A673 (cell line): Measurements from ENCODE around the gene TAF3. TPM values are rescaled to one million over a fixed set of nuclear protein-coding genes. Genes with fewer than 3 reads are reported as not detected.

Experiments
- BruUV-seq: library from RNA; stranded (reverse); fragments of 400-500 nt; replicated peaks from 2 replicates; lab custom pipeline; 2021; lab: Mats Ljungman, UMichigan
- CTCF ChIA-PET: fragments of 300-600 bp; sonication (Branson Sonifier 250); formaldehyde crosslinking; loops from one replicate; lab custom pipeline; 2022; ENCODE audit warnings: antibody characterized with exemption; lab: Charles Lee
- POLR2A ChIA-PET: fragments of 300-600 bp; sonication (Branson Sonifier 250); formaldehyde crosslinking; loops from one replicate; lab custom pipeline; 2022; ENCODE audit warnings: antibody characterized with exemption; ENCODE audit not compliant: low non-redundant PET; lab: Charles Lee
- DNase-seq: peaks from one replicate; pipeline ENCODE4 v3.0.0-alpha.2; 2015; ENCODE audit warnings: low spot score
- H3K27ac ChIP-seq: fragments of 200-600 bp; sonication (generic); 2 replicates; pipeline ENCODE4 v1.5.1; 2016; ENCODE audit warnings: mixed run types, low read depth, mild to moderate bottlenecking, mixed read lengths, antibody characterized with exemption, low read length; ENCODE audit not compliant: poor library complexity, severe bottlenecking
- H3K27me3 ChIP-seq: fragments of 200-600 bp; sonication (generic); replicated peaks from 2 replicates; pipeline ENCODE4 v1.6.1; 2017; ENCODE audit warnings: mixed run types, low read depth, mild to moderate bottlenecking, mixed read lengths, antibody characterized with exemption, low read length; ENCODE audit not compliant: insufficient read depth, poor library complexity
- H3K36me3 ChIP-seq: fragments of 200-600 bp; sonication (generic); 2 replicates; pipeline ENCODE4 v1.6.1; 2016; ENCODE audit warnings: mixed run types, mild to moderate bottlenecking, mixed read lengths, antibody characterized with exemption, low read length; ENCODE audit not compliant: insufficient read depth, poor library complexity, severe bottlenecking
- H3K4me1 ChIP-seq: fragments of 200-600 bp; sonication (generic); 2 replicates; pipeline ENCODE4 v1.6.1; 2017; ENCODE audit warnings: mixed run types, mild to moderate bottlenecking, mixed read lengths, antibody characterized with exemption, low read length; ENCODE audit not compliant: insufficient read depth, poor library complexity, severe bottlenecking
- H3K4me3 ChIP-seq: fragments of 200-600 bp; sonication (generic); 2 replicates; pipeline ENCODE4 v1.5.1; 2016; ENCODE audit warnings: low read depth, mixed run types, mild to moderate bottlenecking, mixed read lengths, low read length; ENCODE audit not compliant: poor library complexity, severe bottlenecking
- H3K9me3 ChIP-seq: fragments of 200-600 bp; sonication (generic); 2 replicates; pipeline ENCODE4 v1.6.1; 2016; ENCODE audit warnings: mixed run types, low read depth, mild to moderate bottlenecking, mixed read lengths, antibody characterized with exemption, low read length; ENCODE audit not compliant: poor library complexity, severe bottlenecking
- CTCF ChIP-seq: fragments of 300-800, 200-600 bp; sonication (generic); conservative IDR thresholded peaks from 2 replicates; pipeline ENCODE4 v1.5.1; 2017; ENCODE audit warnings: low read depth, mild to moderate bottlenecking, antibody characterized with exemption, low read length, moderate library complexity, mixed read lengths
- EZH2 ChIP-seq: fragments of 200-600 bp; sonication (generic); IDR thresholded peaks from 2 replicates; pipeline ENCODE4 v1.6.1; 2017; ENCODE audit warnings: borderline replicate concordance, low read depth, mild to moderate bottlenecking, mixed read lengths, antibody characterized with exemption, low read length; ENCODE audit not compliant: poor library complexity, severe bottlenecking
- intact Hi-C: fragments of 100-400 bp; cut with micrococcal nuclease; formaldehyde crosslinking; loops from one replicate; pipeline ENCODE4 v1.10.0; 2022; ENCODE audit not compliant: unreplicated experiment
- total RNA-seq: library from RNA; stranded (reverse); gene quantifications from 2 replicates; pipeline ENCODE4 v1.2.3, GENCODE V29; 2021

The TAF3 gene
- total RNA-seq, 1 experiment from 2014 or later = 14.0 TPM

- no TSS peak for BruUV-seq
- Histone ChIP-seq H3K27ac (no peak overlapping the region), H3K27me3 (no peaks in the 10 kb centered on the region), H3K36me3 (no peaks in the 10 kb centered on the region), H3K9me3 (no peaks in the 10 kb centered on the region), H3K4me3 (no peak overlapping the region), H3K4me1 (no peaks in the 10 kb centered on the region)
- POLR2A ChIA-PET = no interaction called here
- no peak for DNase-seq
- CTCF ChIA-PET = no interaction called here
- intact Hi-C loops = no loop called here
- TF ChIP-seq EZH2 (no peak), CTCF (no peak)
Observed at GRCh38 chr10:7834262-7834661, 16.0 kb downstream of the TAF3 start.

- H3K9me3 ChIP-seq = no peaks in the 10 kb centered on the region
- ChIA-PET POLR2A (interaction anchor here (0.5 kb wide), 1 partner anchor 31 kb away, joined by 4 read pairs; no protein-coding TSS in a partner anchor), CTCF (no interaction called here)
- TF ChIP-seq CTCF (no peak), EZH2 (no peak)
- H3K4me1 ChIP-seq = no peaks in the 10 kb centered on the region
- no peak for DNase-seq
- no peaks in the 10 kb centered on the region for H3K36me3 ChIP-seq
- no TSS peak for BruUV-seq
- H3K4me3 ChIP-seq = no peak overlapping the region
- intact Hi-C loops = no loop called here
- H3K27me3 ChIP-seq = no peaks in the 10 kb centered on the region
- no peak overlapping the region for H3K27ac ChIP-seq
Observed at GRCh38 chr10:7836571-7836970, 18.3 kb downstream of the TAF3 start.

- Histone ChIP-seq H3K36me3 (no peaks in the 10 kb centered on the region), H3K4me1 (no peaks in the 10 kb centered on the region), H3K9me3 (no peaks in the 10 kb centered on the region), H3K27ac (no peak overlapping the region), H3K27me3 (no peaks in the 10 kb centered on the region), H3K4me3 (no peak overlapping the region)
- ChIA-PET POLR2A (no interaction called here), CTCF (no interaction called here)
- no peak for TF ChIP-seq CTCF
- intact Hi-C loops = no loop called here
- BruUV-seq = no TSS peak
- no peak for DNase-seq
Observed at GRCh38 chr10:7846591-7846990, 28.3 kb downstream of the TAF3 start.
